ENCODE results near the gene RFX1. TPM values are rescaled to one million over a fixed set of nuclear protein-coding genes. Genes with fewer than 3 reads are reported as not detected.
"Not testable (repeated sequence)": the region's sequence is repeated elsewhere in the genome, so short reads cannot be mapped to it uniquely, and the experiment has no call there.

RFX1 gene
- total RNA-seq, 2 experiments from 2014 or later = 14.6 to 16.3 TPM

DNA sequence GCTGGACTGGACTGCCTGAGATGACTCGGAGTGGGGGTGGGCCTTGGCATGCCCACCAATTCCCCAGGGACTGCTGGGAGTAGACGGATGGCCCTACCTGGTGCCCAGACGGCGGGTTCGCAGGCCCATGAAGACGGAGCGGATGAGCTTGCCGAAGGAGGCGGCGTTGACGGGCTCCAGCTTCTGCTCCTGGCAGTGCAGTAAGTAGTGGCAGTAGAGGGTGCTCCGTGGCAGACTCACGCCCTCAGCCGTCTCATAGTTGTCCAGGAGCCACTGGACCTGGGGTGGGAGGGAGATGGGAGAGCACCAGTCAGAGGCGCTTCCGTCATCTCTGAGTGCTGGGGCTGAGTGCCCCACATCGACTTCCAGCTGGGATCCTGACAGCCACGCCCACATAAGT lies 36.2 kb downstream of the RFX1 start:
- Mint-ChIP-seq H3K27ac (no peak overlapping the region), H3K4me1 (ENCODE audit: low read depth) (peaks cover 8% of the 10 kb centered on the region), H3K4me3 (no peak overlapping the region), H3K9me3 (no peaks in the 10 kb centered on the region), H3K27me3 (no peaks in the 10 kb centered on the region), H3K36me3 (ENCODE audit: low read depth) (peaks cover 55% of the 10 kb centered on the region)
- POLR2A ChIA-PET = interaction anchor here (1.2 kb wide), 1 partner anchor 36 kb away, joined by 3 read pairs; the partner anchor contains the start of gene RFX1
- intact Hi-C loops (cut with DNase I, micrococcal nuclease) = no loop called here
- peaks cover 15% of the 10 kb centered on the region for H3K4me1 ChIP-seq (ENCODE audit: insufficient read depth, low read length)
- H3K9me3 ChIP-seq (ENCODE audit: control insufficient read depth in 1 of 2, insufficient read depth in 1 of 2, low read length in 2 of 2) = no peaks in the 10 kb centered on the region
- DNase-seq (no peak), ATAC-seq (ENCODE audit: poor library complexity) (no peak)
- no peaks in the 10 kb centered on the region for H3K27me3 ChIP-seq (ENCODE audit: control insufficient read depth in 1 of 2, insufficient read depth in 2 of 2, low read length in 2 of 2)
- no peak overlapping the region for H3K27ac ChIP-seq (ENCODE audit: low read depth in 1 of 2, low read length in 2 of 2)
- H3K36me3 ChIP-seq (ENCODE audit: insufficient read depth, low read length) = peaks cover 56% of the 10 kb centered on the region
- H3K4me3 ChIP-seq (ENCODE audit: low read length) = no peak overlapping the region
- TF ChIP-seq, protein P1, sequence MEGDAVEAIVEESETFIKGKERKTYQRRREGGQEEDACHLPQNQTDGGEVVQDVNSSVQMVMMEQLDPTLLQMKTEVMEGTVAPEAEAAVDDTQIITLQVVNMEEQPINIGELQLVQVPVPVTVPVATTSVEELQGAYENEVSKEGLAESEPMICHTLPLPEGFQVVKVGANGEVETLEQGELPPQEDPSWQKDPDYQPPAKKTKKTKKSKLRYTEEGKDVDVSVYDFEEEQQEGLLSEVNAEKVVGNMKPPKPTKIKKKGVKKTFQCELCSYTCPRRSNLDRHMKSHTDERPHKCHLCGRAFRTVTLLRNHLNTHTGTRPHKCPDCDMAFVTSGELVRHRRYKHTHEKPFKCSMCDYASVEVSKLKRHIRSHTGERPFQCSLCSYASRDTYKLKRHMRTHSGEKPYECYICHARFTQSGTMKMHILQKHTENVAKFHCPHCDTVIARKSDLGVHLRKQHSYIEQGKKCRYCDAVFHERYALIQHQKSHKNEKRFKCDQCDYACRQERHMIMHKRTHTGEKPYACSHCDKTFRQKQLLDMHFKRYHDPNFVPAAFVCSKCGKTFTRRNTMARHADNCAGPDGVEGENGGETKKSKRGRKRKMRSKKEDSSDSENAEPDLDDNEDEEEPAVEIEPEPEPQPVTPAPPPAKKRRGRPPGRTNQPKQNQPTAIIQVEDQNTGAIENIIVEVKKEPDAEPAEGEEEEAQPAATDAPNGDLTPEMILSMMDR (IDR thresholded peaks at IDR 0.05) = no peak
- CTCF ChIA-PET = no interaction called here

DNA sequence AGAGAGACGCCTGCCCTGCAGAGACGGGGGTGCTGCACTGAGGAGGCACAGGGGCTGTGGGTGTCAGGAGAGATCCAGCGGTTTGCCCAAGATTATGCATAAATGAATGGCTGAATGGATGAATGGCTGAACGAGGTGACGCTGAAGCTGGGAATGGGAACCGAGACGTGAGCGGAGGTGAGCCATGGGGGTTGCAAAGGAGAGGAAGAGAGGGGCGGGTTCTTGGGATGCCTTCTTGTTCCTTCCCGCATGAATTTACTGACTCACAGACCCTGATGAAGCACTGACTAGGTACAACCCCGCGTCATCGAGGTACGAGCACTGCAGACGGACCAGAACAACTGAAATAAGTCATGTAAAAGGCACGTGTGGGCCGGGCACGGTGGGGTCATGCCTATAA lies 37.1 kb downstream of the RFX1 start:
- H3K4me3 Mint-ChIP-seq = no peak overlapping the region
- H3K36me3 Mint-ChIP-seq (ENCODE audit: low read depth) = peaks cover 58% of the 10 kb centered on the region
- H3K27me3 ChIP-seq (ENCODE audit: control insufficient read depth in 1 of 2, insufficient read depth in 2 of 2, low read length in 2 of 2) = no peaks in the 10 kb centered on the region
- no peak overlapping the region for H3K27ac ChIP-seq (ENCODE audit: low read depth in 1 of 2, low read length in 2 of 2)
- no peak overlapping the region for H3K27ac Mint-ChIP-seq
- DNase-seq = no peak
- TF ChIP-seq, protein P1 (IDR thresholded peaks at IDR 0.05) = no peak
- H3K4me3 ChIP-seq (ENCODE audit: low read length) = no peak overlapping the region
- ChIA-PET POLR2A (no interaction called here), CTCF (no interaction called here)
- peaks cover 3% of the 10 kb centered on the region for H3K4me1 Mint-ChIP-seq (ENCODE audit: low read depth)
- H3K9me3 ChIP-seq (ENCODE audit: control insufficient read depth in 1 of 2, insufficient read depth in 1 of 2, low read length in 2 of 2) = no peaks in the 10 kb centered on the region
- H3K36me3 ChIP-seq (ENCODE audit: insufficient read depth, low read length) = peaks cover 57% of the 10 kb centered on the region
- no peaks in the 10 kb centered on the region for H3K9me3 Mint-ChIP-seq
- H3K27me3 Mint-ChIP-seq = no peaks in the 10 kb centered on the region
- H3K4me1 ChIP-seq (ENCODE audit: insufficient read depth, low read length) = peaks cover 9% of the 10 kb centered on the region
- no peak for ATAC-seq (ENCODE audit: poor library complexity)
- intact Hi-C loops (cut with DNase I, micrococcal nuclease) = no loop called here

DNA sequence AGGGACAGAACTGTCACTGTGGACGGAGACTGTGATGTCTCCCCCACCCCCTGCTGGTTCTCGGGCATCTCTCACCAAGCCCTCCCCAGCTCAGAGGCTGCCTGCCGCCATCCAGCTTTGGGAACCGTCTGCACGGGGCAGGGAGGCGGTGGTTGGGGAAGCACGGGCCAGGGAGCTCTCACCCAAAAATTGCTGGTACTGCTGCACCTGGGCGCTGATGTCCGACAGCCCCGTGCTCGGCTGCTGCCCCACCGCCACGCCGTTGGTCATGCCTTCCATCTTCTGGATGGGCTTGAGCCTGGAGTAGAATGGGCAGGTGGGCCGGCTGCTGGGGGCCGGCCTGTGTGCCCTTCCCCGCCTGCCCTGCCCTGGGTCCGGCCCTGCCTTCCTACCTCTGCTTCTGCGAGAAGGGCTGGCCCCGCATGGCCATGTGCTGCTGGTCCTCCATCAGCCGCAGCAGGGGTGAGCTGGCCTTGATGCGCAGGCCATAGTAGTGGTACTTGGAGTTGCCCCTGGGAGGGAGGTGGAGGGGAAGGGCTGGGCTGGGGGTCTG lies 37.7 kb downstream of the RFX1 start:
- no peak overlapping the region for H3K27ac Mint-ChIP-seq
- ATAC-seq (ENCODE audit: poor library complexity) (no peak), DNase-seq (no peak)
- H3K9me3 Mint-ChIP-seq = no peaks in the 10 kb centered on the region
- H3K4me1 ChIP-seq (ENCODE audit: insufficient read depth, low read length) = peaks cover 4% of the 10 kb centered on the region
- CTCF ChIA-PET = no interaction called here
- H3K4me3 Mint-ChIP-seq = no peak overlapping the region
- intact Hi-C loops (cut with DNase I, micrococcal nuclease) = no loop called here
- H3K36me3 Mint-ChIP-seq (ENCODE audit: low read depth) = peaks cover 55% of the 10 kb centered on the region
- no peaks in the 10 kb centered on the region for H3K27me3 Mint-ChIP-seq
- no peak overlapping the region for H3K27ac ChIP-seq (ENCODE audit: low read depth in 1 of 2, low read length in 2 of 2)
- H3K27me3 ChIP-seq (ENCODE audit: control insufficient read depth in 1 of 2, insufficient read depth in 2 of 2, low read length in 2 of 2) = no peaks in the 10 kb centered on the region
- POLR2A ChIA-PET = no interaction called here
- H3K9me3 ChIP-seq (ENCODE audit: control insufficient read depth in 1 of 2, insufficient read depth in 1 of 2, low read length in 2 of 2) = no peaks in the 10 kb centered on the region
- no peak overlapping the region for H3K4me3 ChIP-seq (ENCODE audit: low read length)
- H3K4me1 Mint-ChIP-seq (ENCODE audit: low read depth) = no peaks in the 10 kb centered on the region
- H3K36me3 ChIP-seq (ENCODE audit: insufficient read depth, low read length) = peaks cover 57% of the 10 kb centered on the region
- TF ChIP-seq, protein P1 (IDR thresholded peaks at IDR 0.05) = no peak

DNA sequence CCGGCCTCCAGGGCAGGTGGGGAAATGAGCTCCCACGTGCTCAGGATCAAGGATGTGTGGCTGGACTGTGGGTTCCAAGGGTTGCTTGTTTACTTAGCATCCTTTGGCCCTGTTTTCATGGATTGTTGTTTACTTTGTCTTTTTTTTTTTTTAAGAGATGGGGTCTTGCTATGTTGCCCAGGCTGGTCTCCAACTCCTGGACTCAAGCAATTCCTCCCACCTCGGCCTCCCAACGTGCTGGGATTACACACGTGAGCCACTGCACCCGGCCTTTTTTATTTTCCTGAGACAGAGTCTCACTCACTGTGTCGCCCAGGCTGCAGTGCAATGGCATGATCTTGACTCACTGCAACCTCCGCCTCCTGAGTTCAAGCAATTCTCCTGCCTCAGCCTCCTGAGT lies 38.9 kb downstream of the RFX1 start:
- H3K9me3 Mint-ChIP-seq; H3K4me3 ChIP-seq (ENCODE audit: low read length); DNase-seq; ATAC-seq (ENCODE audit: poor library complexity); CTCF ChIA-PET; intact Hi-C loops (cut with DNase I, micrococcal nuclease); H3K9me3 ChIP-seq (ENCODE audit: control insufficient read depth in 1 of 2, insufficient read depth in 1 of 2, low read length in 2 of 2); H3K27me3 ChIP-seq (ENCODE audit: control insufficient read depth in 1 of 2, insufficient read depth in 2 of 2, low read length in 2 of 2); H3K27ac ChIP-seq (ENCODE audit: low read depth in 1 of 2, low read length in 2 of 2); H3K27ac Mint-ChIP-seq; H3K4me1 ChIP-seq (ENCODE audit: insufficient read depth, low read length); H3K27me3 Mint-ChIP-seq; POLR2A ChIA-PET; H3K4me1 Mint-ChIP-seq (ENCODE audit: low read depth); H3K4me3 Mint-ChIP-seq: not testable (repeated sequence)
- peaks cover 50% of the 10 kb centered on the region for H3K36me3 ChIP-seq (ENCODE audit: insufficient read depth, low read length)
- peaks cover 50% of the 10 kb centered on the region for H3K36me3 Mint-ChIP-seq (ENCODE audit: low read depth)

Data from CD4-positive, alpha-beta T cell (primary cell).